Colon (tissue), 2 donors: ENCODE data around the gene NR1H2.

Experiments
- FAIRE-seq: peaks from 2 replicates; lab custom pipeline; 2012; peaks lifted over from hg19 to GRCh38; lab: Jason Lieb, UNC
- donor health status: control.
- donor health status: control.

Gene NR1H2

GRCh38 chr19:50423279-50424113, 47.2 kb downstream of the NR1H2 start:
- FAIRE-seq, result no peak

DNA sequence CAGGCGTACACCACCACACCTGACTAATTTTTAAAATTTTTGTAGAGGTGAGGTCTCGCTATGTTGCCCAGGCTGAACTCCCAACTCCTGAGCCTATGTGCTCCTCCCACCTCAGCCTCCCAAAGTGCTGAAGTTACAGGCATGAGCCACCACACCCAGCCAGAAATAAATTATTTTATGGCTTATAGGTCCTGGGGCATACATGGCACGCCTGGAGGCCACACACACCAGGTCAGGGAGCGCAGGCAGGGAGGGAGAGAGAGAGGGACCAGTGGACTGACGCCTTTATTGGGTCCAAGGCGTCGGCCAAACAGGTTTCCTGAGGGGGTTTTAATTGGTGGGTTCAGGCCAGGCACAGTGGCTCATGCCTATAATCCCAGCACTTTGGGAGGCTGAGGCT, 49.3 kb downstream of the NR1H2 start:
- FAIRE-seq, result no peak

DNA sequence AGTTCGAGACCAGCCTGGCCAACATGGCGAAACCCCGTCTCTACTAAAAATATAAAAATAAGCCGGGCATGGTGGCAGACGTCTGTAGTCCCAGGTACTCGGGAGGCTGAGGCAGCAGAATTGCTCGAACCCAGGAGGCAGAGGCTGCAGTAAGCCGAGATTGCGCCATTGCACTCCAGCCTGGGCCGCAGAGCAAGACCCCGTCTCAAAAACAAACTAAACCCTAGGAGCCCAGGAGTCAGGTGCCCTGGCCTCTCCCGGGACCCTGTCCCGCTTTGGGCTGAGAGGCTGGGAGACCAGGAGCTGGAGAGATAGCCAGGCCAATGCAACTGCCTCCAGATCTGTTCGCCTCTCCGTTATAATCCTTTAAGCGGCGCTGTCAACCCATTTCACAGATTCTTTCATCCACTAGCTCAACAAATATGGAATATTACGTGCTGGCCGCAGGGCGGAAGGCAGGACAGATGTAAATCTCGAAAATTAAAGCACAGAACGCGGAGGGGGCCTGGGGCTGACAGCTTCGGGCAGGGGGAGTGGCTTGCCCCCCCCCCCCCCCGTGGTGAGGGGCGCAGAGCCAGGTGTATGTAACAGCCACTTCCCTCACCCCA, 51.2 kb downstream of the NR1H2 start:
- no peak for FAIRE-seq

DNA sequence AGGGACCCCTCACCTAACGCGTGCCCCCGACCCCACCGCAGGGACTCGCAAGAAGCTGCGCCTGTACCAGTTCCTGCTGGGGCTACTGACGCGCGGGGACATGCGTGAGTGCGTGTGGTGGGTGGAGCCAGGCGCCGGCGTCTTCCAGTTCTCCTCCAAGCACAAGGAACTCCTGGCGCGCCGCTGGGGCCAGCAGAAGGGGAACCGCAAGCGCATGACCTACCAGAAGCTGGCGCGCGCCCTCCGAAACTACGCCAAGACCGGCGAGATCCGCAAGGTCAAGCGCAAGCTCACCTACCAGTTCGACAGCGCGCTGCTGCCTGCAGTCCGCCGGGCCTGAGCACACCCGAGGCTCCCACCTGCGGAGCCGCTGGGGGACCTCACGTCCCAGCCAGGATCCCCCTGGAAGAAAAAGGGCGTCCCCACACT, 51.8 kb downstream of the NR1H2 start:
- no peak for FAIRE-seq

GRCh38 chr19:50428772-50429463, 52.7 kb downstream of the NR1H2 start:
- no peak for FAIRE-seq

GRCh38 chr19:50430888-50431342, 54.7 kb downstream of the NR1H2 start:
- no peak for FAIRE-seq

DNA sequence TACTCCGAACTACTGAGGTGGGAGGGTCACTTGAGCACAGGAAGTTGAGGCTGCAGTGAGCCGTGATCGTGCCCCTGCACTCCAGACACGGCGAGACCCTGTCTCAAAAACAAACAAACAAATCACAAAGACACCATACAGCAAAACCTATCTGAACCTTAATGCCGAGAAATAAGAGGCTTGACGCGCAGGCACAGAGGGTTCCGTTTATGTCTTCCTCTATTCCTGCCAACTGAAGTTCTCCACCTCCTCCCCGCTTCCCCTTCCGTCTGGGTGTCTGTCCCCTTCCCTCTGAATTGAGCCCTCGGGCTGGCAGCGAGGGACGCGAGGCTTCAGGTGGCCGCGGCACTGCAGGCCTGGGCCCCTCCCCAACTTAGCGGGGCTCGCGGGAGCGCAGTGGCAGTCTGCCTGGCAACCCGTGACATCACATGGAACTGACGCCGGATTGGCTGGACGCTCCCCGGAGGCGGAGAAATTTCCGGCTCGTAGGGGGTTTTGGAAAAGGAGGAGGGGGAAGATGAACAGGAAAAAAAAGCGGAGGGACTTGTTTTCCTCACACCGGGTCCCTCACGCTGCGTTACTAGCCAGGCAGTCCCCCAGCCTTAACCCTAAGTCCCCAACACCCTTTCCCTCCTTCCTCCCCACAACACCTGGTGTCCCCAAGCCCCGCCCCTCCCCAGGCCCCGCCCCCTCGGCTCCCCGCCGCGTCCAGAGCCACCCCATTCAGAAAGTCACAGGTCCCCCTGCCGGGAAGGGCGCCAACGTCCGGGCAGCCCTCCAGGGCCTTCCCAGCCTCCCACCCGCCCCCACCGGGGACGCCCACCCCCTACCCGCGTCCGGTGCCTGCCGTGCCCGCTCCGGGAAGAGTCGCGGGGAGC, 55.3 kb downstream of the NR1H2 start:
- no peak for FAIRE-seq

DNA sequence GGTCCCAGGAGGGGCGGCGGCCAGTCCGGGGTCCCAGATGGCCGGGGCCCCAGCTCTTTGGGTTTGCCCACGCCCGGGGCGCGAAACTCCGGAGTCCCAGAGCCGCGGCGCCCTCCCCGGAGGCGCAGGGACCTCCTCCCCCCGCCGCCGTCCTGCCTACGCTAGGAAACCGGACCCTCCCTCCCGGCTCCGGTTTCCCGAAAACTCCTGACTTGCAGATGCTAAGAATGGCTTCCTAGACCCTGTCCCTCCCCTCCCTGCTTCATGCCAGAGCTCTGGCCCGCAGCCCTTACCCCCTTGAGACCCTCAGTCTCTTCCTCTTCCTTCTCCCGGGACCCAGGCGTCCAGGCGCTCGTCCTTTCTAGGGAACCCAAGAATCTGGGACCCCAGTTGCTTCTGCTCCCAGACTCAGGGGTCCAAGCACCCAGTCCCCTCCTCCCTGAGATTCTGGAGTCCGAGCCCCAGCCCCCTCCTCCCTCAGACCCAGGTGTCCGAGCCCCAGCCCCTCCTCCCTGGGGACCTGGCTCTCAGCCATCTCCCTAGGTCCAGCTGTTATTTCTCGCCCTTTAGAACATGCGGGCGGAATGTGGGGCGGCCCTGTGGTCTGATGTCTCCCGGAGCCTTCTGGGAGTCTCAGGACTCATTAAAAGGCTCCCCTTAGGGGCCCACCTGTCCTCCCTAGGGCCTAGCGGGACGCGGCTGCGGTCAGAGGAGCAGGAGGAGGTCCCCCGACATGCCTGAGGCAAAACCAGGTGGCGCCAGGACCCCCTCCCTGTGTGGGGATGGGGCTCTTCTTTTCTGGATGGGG, 56.2 kb downstream of the NR1H2 start, which contains the start of gene MYBPC2:
Gene MYBPC2 (plus strand): TSS at position 672 of the 808 bp plus-strand sequence. CDS start 62 bp downstream, at position 734.
- no peak for FAIRE-seq
